H1 (cell line): Measurements from ENCODE around the gene P3H4. TPM values are rescaled to one million over a fixed set of nuclear protein-coding genes. Genes with fewer than 3 reads are reported as not detected.

Source experiments
- CTCF ChIA-PET: fragments of 300-600 bp; sonication (Branson Sonifier 250); formaldehyde crosslinking; loops from one replicate; lab custom pipeline; 2021; ENCODE audit not compliant: partially characterized antibody; lab: Charles Lee
- POLR2A ChIA-PET: fragments of 300-600 bp; sonication (Branson Sonifier 250); formaldehyde crosslinking; loops from one replicate; lab custom pipeline; 2021; ENCODE audit warnings: inconsistent platforms; ENCODE audit not compliant: partially characterized antibody; lab: Charles Lee
- DNase-seq, 2 experiments: peaks; one replicate each; pipeline versions ENCODE4 v3.0.0 to v3.0.0-alpha.2; 2010 to 2022; ENCODE audit warnings: low spot score in 2 of 2, low read depth in 1 of 2, mixed read lengths in 1 of 2
- FAIRE-seq: peaks from 2 replicates; lab custom pipeline; 2011; peaks lifted over from hg19 to GRCh38; lab: Jason Lieb, UNC
- H2AFZ ChIP-seq: 2 replicates; pipeline ENCODE4 v1.8.1; 2012; ENCODE audit warnings: low read length, inconsistent platforms
- H2AK5ac ChIP-seq: 2 replicates; pipeline ENCODE4 v1.6.1; 2013; ENCODE audit warnings: low read depth, low read length
- H2BK120ac ChIP-seq: replicated peaks from 2 replicates; pipeline ENCODE3; 2013; ENCODE audit warnings: low read depth, low read length, inconsistent platforms
- H2BK12ac ChIP-seq: 2 replicates; pipeline ENCODE4 v1.6.1; 2013; ENCODE audit warnings: low read depth, low read length
- H2BK15ac ChIP-seq: 2 replicates; pipeline ENCODE4 v1.6.1; 2013; ENCODE audit warnings: low read length
- H2BK20ac ChIP-seq: 2 replicates; pipeline ENCODE4 v1.6.1; 2013; ENCODE audit warnings: low read length
- H2BK5ac ChIP-seq: 2 replicates; pipeline ENCODE4 v1.6.1; 2013; ENCODE audit warnings: low read depth, low read length
- H3K14ac ChIP-seq: 2 replicates; pipeline ENCODE4 v1.6.1; 2013; ENCODE audit warnings: inconsistent platforms; ENCODE audit not compliant: insufficient read length
- H3K18ac ChIP-seq: 2 replicates; pipeline ENCODE4 v1.6.1; 2013; ENCODE audit warnings: low read length; ENCODE audit errors: extremely low read depth
- H3K23ac ChIP-seq: 2 replicates; pipeline ENCODE4 v1.6.1; 2013; ENCODE audit warnings: inconsistent platforms; ENCODE audit not compliant: insufficient read length
- H3K23me2 ChIP-seq: 2 replicates; pipeline ENCODE4 v1.6.1; 2013; ENCODE audit warnings: low read depth, low read length
- H3K27ac ChIP-seq: 2 replicates; pipeline ENCODE4 v1.6.1; 2011; ENCODE audit warnings: low read depth, low read length, inconsistent platforms
- H3K27me3 ChIP-seq, 4 experiments: replicated peaks in 1 of 4; 1 replicate in 1 of 4; 2 replicates in 3 of 4; pipeline versions ENCODE4 v1.6.1 to v1.8.1; 2011 to 2013; ENCODE audit warnings: low read length in 3 of 4, mild to moderate bottlenecking in 3 of 4, inconsistent platforms in 2 of 4, mixed read lengths in 2 of 4, moderate library complexity in 1 of 4; ENCODE audit not compliant: control insufficient read depth in 3 of 4, insufficient read depth in 3 of 4; ENCODE audit errors: extremely low read depth in 1 of 4
- H3K36me3 ChIP-seq, 4 experiments: 2 replicates each; pipeline versions ENCODE4 v1.6.1 to v1.8.1; 2011 to 2013; ENCODE audit warnings: mild to moderate bottlenecking in 4 of 4, low read length in 3 of 4, moderate library complexity in 2 of 4, control low read depth in 1 of 4, inconsistent platforms in 1 of 4; ENCODE audit not compliant: insufficient read depth in 4 of 4, control insufficient read depth in 2 of 4
- H3K4ac ChIP-seq: replicated peaks from 2 replicates; pipeline ENCODE3; 2013; ENCODE audit warnings: low read length, low read depth, mixed read lengths, inconsistent platforms; ENCODE audit not compliant: insufficient read length
- H3K4me1 ChIP-seq, 4 experiments: replicated peaks in 1 of 4; 1 replicate in 1 of 4; 2 replicates in 3 of 4; pipeline versions ENCODE4 v1.6.1 to v1.8.1; 2011 to 2013; ENCODE audit warnings: low read length in 3 of 4, inconsistent platforms in 2 of 4, mixed read lengths in 1 of 4; ENCODE audit not compliant: insufficient read depth in 4 of 4, control insufficient read depth in 3 of 4
- H3K4me2 ChIP-seq, 2 experiments: 2 replicates each; pipeline versions ENCODE4 v1.6.1 to v1.8.1; 2011 to 2013; ENCODE audit warnings: low read depth in 2 of 2, low read length in 2 of 2, control low read depth in 1 of 2, inconsistent platforms in 1 of 2, mild to moderate bottlenecking in 1 of 2; ENCODE audit not compliant: insufficient read depth in 1 of 2
- H3K4me3 ChIP-seq, 4 experiments: fragments of 200-600, 300-600 bp in 1 of 4; sonication (generic), shearing (Covaris generic), sonication (Bioruptor Twin) in 1 of 4; 2 replicates each; pipeline versions ENCODE4 v1.5.1 to v1.8.1; 2011 to 2016; ENCODE audit warnings: low read length in 4 of 4, low read depth in 3 of 4, control low read depth in 2 of 4, inconsistent platforms in 2 of 4, mild to moderate bottlenecking in 2 of 4, mixed read lengths in 1 of 4, moderate library complexity in 1 of 4; ENCODE audit not compliant: insufficient read depth in 2 of 4; ENCODE audit errors: extremely low read depth in 1 of 4
- H3K56ac ChIP-seq: replicated peaks from 2 replicates; pipeline ENCODE3; 2013; ENCODE audit warnings: low read depth, mild to moderate bottlenecking, mixed read lengths, low read length, inconsistent platforms; ENCODE audit not compliant: insufficient read length
- H3K79me1 ChIP-seq: 2 replicates; pipeline ENCODE4 v1.6.1; 2013; ENCODE audit warnings: low read depth, low read length, control low read depth
- H3K79me2 ChIP-seq, 2 experiments: 2 replicates each; pipeline versions ENCODE4 v1.6.1 to v1.8.1; 2012 to 2013; ENCODE audit warnings: low read length in 2 of 2, mild to moderate bottlenecking in 2 of 2, inconsistent platforms in 1 of 2; ENCODE audit not compliant: insufficient read depth in 2 of 2, control insufficient read depth in 1 of 2
- H3K9ac ChIP-seq, 4 experiments: replicated peaks in 1 of 4; 1 replicate in 1 of 4; 2 replicates in 3 of 4; pipeline versions ENCODE4 v1.6.1 to v1.8.1; 2011 to 2013; ENCODE audit warnings: low read depth in 3 of 4, low read length in 3 of 4, control low read depth in 2 of 4, mild to moderate bottlenecking in 2 of 4, moderate library complexity in 2 of 4, inconsistent platforms in 1 of 4; ENCODE audit errors: extremely low read depth in 1 of 4
- H3K9me3 ChIP-seq, 2 experiments: 2 replicates each; pipeline versions ENCODE4 v1.6.1 to v1.8.1; 2012 to 2013; ENCODE audit warnings: mild to moderate bottlenecking in 2 of 2, moderate library complexity in 2 of 2, control low read depth in 1 of 2, inconsistent platforms in 1 of 2, low read depth in 1 of 2, low read length in 1 of 2, mixed read lengths in 1 of 2; ENCODE audit not compliant: insufficient read depth in 2 of 2
- H4K20me1 ChIP-seq, 2 experiments: replicated peaks in 1 of 2; 2 replicates each; pipeline versions ENCODE3 to v1.8.1; 2011 to 2013; ENCODE audit warnings: inconsistent platforms in 2 of 2, low read length in 2 of 2, mild to moderate bottlenecking in 1 of 2; ENCODE audit not compliant: insufficient read depth in 2 of 2, control insufficient read depth in 1 of 2
- H4K5ac ChIP-seq: 2 replicates; pipeline ENCODE4 v1.6.1; 2013; ENCODE audit warnings: low read length, low read depth, mixed read lengths, inconsistent platforms; ENCODE audit not compliant: insufficient read length
- H4K8ac ChIP-seq: 2 replicates; pipeline ENCODE4 v1.8.0; 2013; ENCODE audit warnings: mild to moderate bottlenecking, moderate library complexity, low read length, inconsistent platforms; ENCODE audit not compliant: insufficient read depth; ENCODE audit errors: extremely low read depth
- H4K91ac ChIP-seq: replicated peaks from 2 replicates; pipeline ENCODE3; 2013; ENCODE audit warnings: low read length, mixed read lengths, inconsistent platforms; ENCODE audit not compliant: insufficient read length
- BCL11A ChIP-seq, 2 experiments: IDR thresholded peaks; one replicate each; pipeline ENCODE4 v1.6.1; 2011; ENCODE audit warnings: low read depth in 2 of 2, low read length in 2 of 2, mild to moderate bottlenecking in 2 of 2
- EZH2 ChIP-seq: fragments of 200-600 bp; sonication (generic); IDR thresholded peaks from 2 replicates; pipeline ENCODE4 v1.7.1; 2012; ENCODE audit warnings: low read depth, mild to moderate bottlenecking, moderate library complexity, low read length, inconsistent platforms; ENCODE audit not compliant: severe bottlenecking
- NANOG ChIP-seq: IDR thresholded peaks from 2 replicates; pipeline ENCODE4 v1.6.1; 2011; ENCODE audit warnings: low read length, low read depth, mild to moderate bottlenecking, inconsistent platforms; ENCODE audit not compliant: insufficient read depth, poor library complexity, severe bottlenecking
- NRF1 ChIP-seq: IDR thresholded peaks from 2 replicates; pipeline ENCODE4 v1.6.1; 2011; ENCODE audit warnings: mild to moderate bottlenecking, low read depth, low read length, improper control_type of control experiment
- SP2 ChIP-seq: IDR thresholded peaks from 2 replicates; pipeline ENCODE4 v1.6.1; 2012; ENCODE audit warnings: mild to moderate bottlenecking, low read length, inconsistent platforms
- WGBS, 2 experiments: shearing (Covaris generic) in 1 of 2; methylation state at CpG; one replicate each; pipeline versions ENCODE4 v1.1.6 to v1.1.7; 2013 to 2015; ENCODE audit warnings: low lambda C conversion rate in 2 of 2, mixed read lengths in 2 of 2, inconsistent platforms in 1 of 2, low coverage in 1 of 2, missing lambda C conversion rate in 1 of 2; ENCODE audit not compliant: insufficient replicate concordance in 2 of 2, insufficient coverage in 1 of 2, insufficient read length in 1 of 2; ENCODE audit errors: extremely low coverage in 1 of 2, missing lambda C conversion rate in 1 of 2; 5-methylcytosine and 5-hydroxymethylcytosine counted together
- polyA plus RNA-seq, 7 experiments: library from polyadenylated mRNA; depleted of rRNA in 3 of 7; stranded (reverse) in 5 of 7; unstranded in 2 of 7; fragments of >200 nt in 5 of 7; fragments of 200-250 nt in 2 of 7; gene quantifications; 1 replicate in 5 of 7; 2 replicates in 1 of 7; 4 replicates in 1 of 7; pipeline versions ENCODE4 v1.2.1 to v1.2.3, GENCODE V29; 2011 to 2013; ENCODE audit warnings: missing spikeins in 2 of 7, mixed read lengths in 2 of 7
- total RNA-seq: library from RNA; stranded (reverse); fragmentation: NEBNext Ultra II Directional; extraction: Animal tissue kit (Norgen Biotek cat#: 25700); gene quantifications from 2 replicates; pipeline ENCODE4 v1.2.1, GENCODE V29; 2021

Gene P3H4
- total and polyA plus RNA-seq, 2 of the 8 experiments (the other 6 are each of a cell fraction or from before 2014, with no cell fraction given), result 23.4 to 26.7 TPM

- no peak overlapping the region for H3K56ac ChIP-seq
- H2BK20ac ChIP-seq, result no peak overlapping the region
- H4K20me1 ChIP-seq, result peaks cover 2 to 24% of the 10 kb centered on the region in 2 experiments
- POLR2A ChIA-PET, result interaction anchor here (1.5 to 1.6 kb wide), 2 partner anchors 10 to 15 kb away, joined by 4 to 5 read pairs; no protein-coding TSS in a partner anchor
- no peaks in the 10 kb centered on the region for H3K27me3 ChIP-seq
- H2BK5ac ChIP-seq, result no peak overlapping the region
- 92% methylated on average over 15 of the region's 18 CpGs; no CpG with 5 or more reads in 1 of the 2 experiments for WGBS, 2 experiments
- no peak overlapping the region for H3K9ac ChIP-seq
- FAIRE-seq (no peak), DNase-seq (no peak)
- H4K5ac ChIP-seq, result no peak overlapping the region
- H3K23me2 ChIP-seq, result no peaks in the 10 kb centered on the region; the same call in 1 of the 2 replicates
- H2BK15ac ChIP-seq, result no peak overlapping the region
- H2BK120ac ChIP-seq, result no peak overlapping the region
- no peak overlapping the region for H2AK5ac ChIP-seq
- peaks cover 6% of the 10 kb centered on the region; the same call in 1 of the 2 replicates for H3K79me1 ChIP-seq
- peaks cover 29 to 67% (median 58%) of the 10 kb centered on the region in 4 experiments for H3K36me3 ChIP-seq
- no peaks in the 10 kb centered on the region; a peak in 1 of 4 replicates for H3K79me2 ChIP-seq
- no peak overlapping the region for H3K27ac ChIP-seq
- H3K18ac ChIP-seq, result no peak overlapping the region
- no peaks in the 10 kb centered on the region for H3K9me3 ChIP-seq
- H2BK12ac ChIP-seq, result no peak overlapping the region
- no peak overlapping the region for H3K4me3 ChIP-seq
- no peak overlapping the region for H2AFZ ChIP-seq
- no peak for TF ChIP-seq EZH2
- TF ChIP-seq NRF1, result no peak
- no peak for TF ChIP-seq NANOG
- TF ChIP-seq BCL11A (IDR thresholded peaks at IDR 0.05; ENCODE audit: low read depth in 2 of 2, low read length in 2 of 2), result no peak
- TF ChIP-seq SP2, result no peak
- no peak overlapping the region for H3K4ac ChIP-seq
- CTCF ChIA-PET, result interaction anchor here (0.6 to 1.9 kb wide), 6 partner anchors 9 to 35 kb away, joined by 4 to 7 read pairs (median 4); no protein-coding TSS in a partner anchor
- H3K14ac ChIP-seq, result no peak overlapping the region
- H3K4me2 ChIP-seq, result no peak overlapping the region
- H3K23ac ChIP-seq, result no peak overlapping the region
- no peak overlapping the region for H4K8ac ChIP-seq
- no peak overlapping the region for H4K91ac ChIP-seq
- peaks cover 0 to 12% (median 9%) of the 10 kb centered on the region in 4 experiments; a peak in 6 of 7 replicates for H3K4me1 ChIP-seq
Measured at GRCh38 chr17:41767324-41768042, 44.3 kb downstream of the P3H4 start.
